NT2/D1 (cell line): ENCODE measurements around the gene HK2.

Experiments
- YY1 ChIP-seq: IDR thresholded peaks from 2 replicates; pipeline ENCODE4 v1.6.1; 2011; ENCODE audit not compliant: insufficient read length, insufficient read depth
- ZNF274 ChIP-seq: IDR thresholded peaks from 2 replicates; pipeline ENCODE4 v1.6.1; 2011; ENCODE audit warnings: mild to moderate bottlenecking, low read depth, low read length

DNA sequence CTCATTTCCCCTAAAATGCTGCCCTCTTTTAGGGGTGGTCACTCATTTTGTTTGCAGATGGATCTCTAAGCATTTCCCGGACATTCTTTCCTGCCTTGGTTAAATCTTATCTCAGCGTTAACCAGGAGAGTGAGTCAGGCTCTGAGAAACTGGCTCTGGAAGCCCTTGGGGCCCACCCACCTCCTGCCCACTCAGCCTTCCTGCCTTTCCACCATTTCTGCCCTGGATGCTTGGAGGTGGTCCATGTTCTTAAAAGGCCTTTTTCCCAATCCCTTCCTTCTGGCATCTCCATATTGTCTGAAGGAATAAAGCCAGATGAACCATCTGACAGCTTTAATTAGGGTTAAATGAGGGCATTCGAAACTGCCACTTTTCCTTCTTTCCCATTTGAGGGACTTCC, 9.5 kb downstream of the HK2 start:
- TF ChIP-seq ZNF274: no peak
- TF ChIP-seq YY1: no peak
